Measurements from ENCODE around the gene KCNE1. TPM values are rescaled to one million over a fixed set of nuclear protein-coding genes. Genes with fewer than 3 reads are reported as not detected.

The KCNE1 gene
- total RNA-seq, 2 donors from 2014 or later: 0.78 to 3.8 TPM

DNA sequence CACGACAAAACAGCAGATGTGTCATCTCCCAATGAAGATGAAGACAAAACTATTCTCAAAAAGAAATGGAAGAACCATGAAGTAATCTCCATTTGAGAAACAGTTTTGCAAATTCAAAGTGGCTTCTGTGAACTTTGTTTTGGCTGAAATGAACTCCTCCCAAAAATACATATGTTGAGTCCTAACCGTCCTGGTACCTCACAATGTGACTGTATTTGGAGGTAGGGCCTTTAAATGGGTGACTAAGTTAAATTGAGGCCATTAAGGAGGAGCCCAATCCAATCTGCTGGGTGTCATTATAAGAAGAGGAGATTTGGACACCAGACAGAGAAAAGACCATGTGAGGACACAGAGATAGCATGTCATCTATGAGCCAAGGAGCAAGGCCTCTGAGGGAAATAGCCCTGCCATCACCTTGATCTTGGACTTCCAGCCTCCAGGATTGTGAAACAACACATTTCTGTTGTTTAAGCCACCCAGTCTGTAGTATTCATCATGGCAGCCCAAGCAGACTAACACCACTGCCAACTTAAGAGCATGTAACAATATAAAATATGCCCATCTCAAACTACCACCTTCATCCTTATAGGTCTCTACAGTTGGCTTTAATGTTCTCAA is 38.3 kb upstream of the KCNE1 start:
- TF ChIP-seq, protein P1, sequence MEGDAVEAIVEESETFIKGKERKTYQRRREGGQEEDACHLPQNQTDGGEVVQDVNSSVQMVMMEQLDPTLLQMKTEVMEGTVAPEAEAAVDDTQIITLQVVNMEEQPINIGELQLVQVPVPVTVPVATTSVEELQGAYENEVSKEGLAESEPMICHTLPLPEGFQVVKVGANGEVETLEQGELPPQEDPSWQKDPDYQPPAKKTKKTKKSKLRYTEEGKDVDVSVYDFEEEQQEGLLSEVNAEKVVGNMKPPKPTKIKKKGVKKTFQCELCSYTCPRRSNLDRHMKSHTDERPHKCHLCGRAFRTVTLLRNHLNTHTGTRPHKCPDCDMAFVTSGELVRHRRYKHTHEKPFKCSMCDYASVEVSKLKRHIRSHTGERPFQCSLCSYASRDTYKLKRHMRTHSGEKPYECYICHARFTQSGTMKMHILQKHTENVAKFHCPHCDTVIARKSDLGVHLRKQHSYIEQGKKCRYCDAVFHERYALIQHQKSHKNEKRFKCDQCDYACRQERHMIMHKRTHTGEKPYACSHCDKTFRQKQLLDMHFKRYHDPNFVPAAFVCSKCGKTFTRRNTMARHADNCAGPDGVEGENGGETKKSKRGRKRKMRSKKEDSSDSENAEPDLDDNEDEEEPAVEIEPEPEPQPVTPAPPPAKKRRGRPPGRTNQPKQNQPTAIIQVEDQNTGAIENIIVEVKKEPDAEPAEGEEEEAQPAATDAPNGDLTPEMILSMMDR (IDR thresholded peaks at IDR 0.05): no peak
- Histone ChIP-seq H3K4me3 (no peak overlapping the region), H3K4me1 (peaks cover 0 to 30% of the 10 kb centered on the region in 2 donors), H3K36me3 (no peaks in the 10 kb centered on the region), H3K27ac (no peak overlapping the region), H3K9me3 (no peaks in the 10 kb centered on the region), H3K27me3 (no peaks in the 10 kb centered on the region)
- no peak for DNase-seq (ENCODE audit: low spot score)

DNA sequence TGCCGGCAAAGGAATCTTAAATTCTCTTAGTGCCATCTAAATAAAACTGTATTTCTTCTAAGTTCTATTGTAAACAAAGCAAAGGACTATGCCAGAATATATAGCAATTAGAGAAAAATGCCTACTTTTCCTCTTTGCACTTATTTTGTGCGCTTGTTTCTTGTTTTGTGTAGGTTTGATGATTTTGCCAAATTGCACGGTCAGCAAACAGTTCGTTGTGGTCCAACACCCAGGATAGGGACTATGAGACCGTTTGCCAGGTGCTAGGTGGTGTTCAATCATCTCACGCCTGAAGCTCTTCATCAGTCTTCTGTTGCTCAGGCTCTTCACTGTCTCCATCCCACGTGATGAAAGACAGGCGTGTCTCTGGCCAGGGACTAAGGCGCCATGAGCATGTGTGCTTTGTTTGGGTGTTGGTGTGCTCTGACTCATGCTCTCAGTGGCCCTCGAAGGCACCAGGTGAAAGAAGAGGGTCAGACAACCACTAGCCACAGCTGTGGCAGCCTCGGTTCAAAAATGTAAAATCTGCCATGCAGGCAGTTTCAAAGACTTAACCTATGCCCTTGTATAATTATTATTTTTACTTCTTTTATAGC is 36.9 kb upstream of the KCNE1 start:
- H3K27me3 ChIP-seq: no peaks in the 10 kb centered on the region
- H3K36me3 ChIP-seq: no peaks in the 10 kb centered on the region
- no peaks in the 10 kb centered on the region for H3K9me3 ChIP-seq
- no peak for DNase-seq (ENCODE audit: low spot score)
- H3K27ac ChIP-seq: no peak overlapping the region
- H3K4me1 ChIP-seq: peaks cover 0 to 44% of the 10 kb centered on the region in 2 donors
- H3K4me3 ChIP-seq: no peak overlapping the region
- TF ChIP-seq, protein P1 (IDR thresholded peaks at IDR 0.05): no peak

DNA sequence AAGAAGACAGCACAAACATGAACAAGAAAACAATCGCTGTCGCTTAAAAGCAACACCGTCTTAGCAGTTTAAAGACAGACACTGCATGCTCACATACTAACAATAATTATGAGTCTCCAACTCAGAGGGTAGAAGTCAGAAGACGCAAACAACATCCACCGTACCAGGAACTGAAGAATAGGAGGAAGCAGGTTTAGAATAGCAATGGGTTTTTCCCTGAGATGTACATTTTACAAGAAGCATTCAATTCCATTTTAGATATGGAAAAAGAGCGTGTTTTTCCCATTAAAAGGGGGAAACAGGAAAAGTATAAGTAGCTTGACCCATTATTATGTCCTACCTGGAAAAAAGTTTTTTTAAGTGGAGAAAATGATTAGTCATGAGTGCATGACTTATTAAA is 34.5 kb upstream of the KCNE1 start:
- H3K4me1 ChIP-seq: peaks cover 0 to 38% of the 10 kb centered on the region in 2 donors
- no peaks in the 10 kb centered on the region for H3K9me3 ChIP-seq
- no peak overlapping the region for H3K4me3 ChIP-seq
- DNase-seq (ENCODE audit: low spot score): no peak
- H3K27ac ChIP-seq: peak overlapping the region in 1 of 2 donors; percentile 46
- TF ChIP-seq, protein P1 (IDR thresholded peaks at IDR 0.05): no peak
- H3K27me3 ChIP-seq: no peaks in the 10 kb centered on the region
- H3K36me3 ChIP-seq: no peaks in the 10 kb centered on the region

DNA sequence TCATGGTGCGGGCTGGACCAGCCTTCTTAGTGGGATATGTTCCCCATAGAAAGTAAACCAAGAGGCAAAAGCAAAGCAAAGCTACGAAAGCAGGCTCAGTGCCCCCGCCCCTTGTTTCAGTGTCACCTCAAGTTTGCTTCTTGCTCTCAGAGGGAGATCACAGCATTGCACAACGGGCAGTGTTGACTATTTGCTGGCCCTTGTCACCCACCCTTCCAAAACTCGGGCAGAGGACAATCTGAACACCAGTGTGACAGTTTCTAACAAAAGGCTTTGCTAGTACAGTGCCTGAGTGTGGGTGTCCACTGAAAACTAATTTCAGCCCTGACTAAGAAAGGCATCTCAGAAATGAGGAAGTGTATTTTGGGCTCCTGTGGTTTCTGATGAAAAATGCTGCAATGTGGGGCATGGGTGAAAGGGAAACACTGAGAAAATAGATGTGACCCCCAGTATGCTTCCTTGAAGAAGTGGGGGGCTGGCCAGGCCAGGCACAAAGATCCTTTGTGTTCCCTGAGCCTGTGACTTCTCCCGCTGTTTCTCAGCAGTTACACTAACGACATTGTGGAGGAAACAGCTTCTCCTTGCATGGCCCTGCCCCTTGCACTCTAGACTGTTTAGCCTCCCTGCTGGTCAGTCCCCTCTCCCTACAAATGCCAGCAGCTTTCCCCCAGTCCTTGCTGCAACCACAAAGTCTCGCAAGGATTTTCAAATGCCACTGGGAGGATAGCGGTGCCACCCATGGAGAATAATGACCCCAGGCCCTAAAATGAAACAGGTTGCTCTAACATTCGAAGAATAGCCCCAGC is 33.3 kb upstream of the KCNE1 start:
- peak; percentile 67 for DNase-seq (ENCODE audit: low spot score)
- no peak overlapping the region for H3K4me3 ChIP-seq
- H3K27me3 ChIP-seq: no peaks in the 10 kb centered on the region
- TF ChIP-seq, protein P1 (IDR thresholded peaks at IDR 0.05): no peak
- peak overlapping the region; percentile 58 to 81 for H3K27ac ChIP-seq
- H3K9me3 ChIP-seq: no peaks in the 10 kb centered on the region
- H3K4me1 ChIP-seq: peaks cover 0 to 38% of the 10 kb centered on the region in 2 donors
- no peaks in the 10 kb centered on the region for H3K36me3 ChIP-seq

DNA sequence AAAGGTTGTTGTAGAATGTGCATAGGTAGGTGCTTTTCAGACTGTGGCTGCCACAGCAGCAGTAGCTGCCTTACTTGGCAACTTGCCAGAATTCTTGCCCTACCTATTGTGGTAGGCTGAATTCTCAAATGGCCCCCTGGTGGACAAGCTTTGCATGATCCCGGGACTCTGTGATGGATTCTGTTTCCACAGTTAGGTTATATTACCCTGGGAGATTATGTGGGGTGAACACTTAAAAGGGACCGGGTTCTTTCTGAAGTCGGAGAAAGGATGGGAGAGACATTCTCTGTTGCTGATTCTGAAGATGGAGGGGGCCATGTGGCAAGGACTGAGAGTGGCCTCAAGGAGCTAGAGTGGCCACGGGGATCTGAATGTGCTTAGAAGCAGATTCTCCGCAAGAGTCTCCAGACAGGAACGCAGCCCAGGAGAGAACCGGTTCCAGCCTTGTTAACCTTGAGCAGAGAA is 32.1 kb upstream of the KCNE1 start:
- H3K4me3 ChIP-seq: no peak overlapping the region
- H3K27me3 ChIP-seq: no peaks in the 10 kb centered on the region
- H3K27ac ChIP-seq: peak overlapping the region; percentile 58 to 81
- TF ChIP-seq, protein P1 (IDR thresholded peaks at IDR 0.05): peak; percentile 33 to 66
- H3K9me3 ChIP-seq: no peaks in the 10 kb centered on the region
- no peak for DNase-seq (ENCODE audit: low spot score)
- peaks cover 0 to 38% of the 10 kb centered on the region in 2 donors for H3K4me1 ChIP-seq
- H3K36me3 ChIP-seq: no peaks in the 10 kb centered on the region

Data from right atrium auricular region (tissue), 2 donors.